ENCODE measurements around the gene TPCN2.

TPCN2 gene

DNA sequence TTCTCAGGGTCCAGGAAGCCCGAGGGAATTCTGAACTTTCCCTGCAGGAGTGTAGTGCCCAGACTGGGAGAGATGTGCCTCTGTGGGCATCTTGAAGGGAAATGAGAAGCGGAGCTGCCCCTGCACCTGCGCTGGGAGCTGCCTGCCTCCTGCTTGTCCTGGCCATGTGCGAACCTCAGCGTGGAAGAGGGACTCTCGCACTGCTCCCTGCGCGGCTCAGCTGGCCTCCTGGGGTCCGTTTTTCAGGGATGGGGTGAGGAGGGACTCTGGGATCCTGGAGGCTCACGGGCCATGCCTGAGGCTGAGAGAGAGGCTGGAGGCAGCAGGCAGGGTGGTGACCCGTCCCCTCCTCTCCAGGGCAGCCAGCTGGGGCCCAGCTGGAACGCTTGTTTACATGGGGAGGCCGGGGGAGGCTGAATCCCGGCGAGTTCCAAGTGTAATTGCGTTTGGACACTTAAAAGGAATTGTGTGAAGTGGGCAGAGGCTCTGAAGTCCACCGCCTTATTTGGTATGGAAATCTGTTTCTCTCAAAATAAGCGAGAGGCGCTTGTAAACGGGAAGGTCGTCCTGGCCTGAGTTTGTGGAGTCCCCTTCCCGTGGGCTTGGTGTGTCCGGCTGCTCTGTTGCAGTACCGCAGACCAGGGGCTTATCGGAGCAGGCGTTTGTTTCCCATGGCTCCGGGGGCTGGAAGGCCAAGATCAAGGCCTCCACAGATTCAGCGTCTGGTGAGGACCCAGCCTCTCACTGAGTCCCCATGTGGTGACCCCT is 34.5 kb upstream of the TPCN2 start:
- Histone ChIP-seq H3K4me2 (ENCODE audit: low read length, poor library complexity, severe bottlenecking) (peak overlapping the region; percentile 84), H3K9me3 (ENCODE audit: control insufficient read depth, low read length) (no peaks in the 10 kb centered on the region), H2BK120ac (ENCODE audit: low read depth, low read length) (peak overlapping the region; percentile 50), H3K4me1 (ENCODE audit: control insufficient read depth, insufficient read depth, low read depth, low read length) (peaks cover 59% of the 10 kb centered on the region), H4K8ac (ENCODE audit: low read length) (peak overlapping the region; percentile 62), H3K27ac (ENCODE audit: low read length, poor library complexity, severe bottlenecking) (peak overlapping the region; percentile 48), H2BK5ac (ENCODE audit: low read depth, low read length, poor library complexity, severe bottlenecking) (no peak overlapping the region), H2AFZ (ENCODE audit: low read depth, low read length) (no peak overlapping the region), H3K9ac (ENCODE audit: low read length) (peak overlapping the region; percentile 53), H2BK15ac (ENCODE audit: low read depth, poor library complexity, severe bottlenecking) (no peak overlapping the region), H3K4me3 (ENCODE audit: insufficient read depth in 1 of 2, low read depth in 1 of 2, low read length in 2 of 2) (peak overlapping the region in 1 of 2 experiments; percentile 61), H3K36me3 (ENCODE audit: control insufficient read depth in 1 of 2, insufficient read depth in 2 of 2, low read depth in 1 of 2, low read length in 2 of 2) (peaks cover 0 to 3% of the 10 kb centered on the region in 2 experiments), H3K14ac (ENCODE audit: low read length in 2 of 2) (no peak overlapping the region), H3K18ac (ENCODE audit: low read depth in 1 of 2, low read length in 2 of 2) (peak overlapping the region in 1 of 2 experiments; percentile 61), H2BK12ac (ENCODE audit: low read length in 2 of 2) (peak overlapping the region in 1 of 2 experiments; percentile 65), H4K91ac (ENCODE audit: low read length) (no peak overlapping the region), H3K4ac (ENCODE audit: low read depth in 1 of 2, low read length in 2 of 2) (peak overlapping the region in 1 of 2 experiments; percentile 12), H3K79me1 (replicated peaks; ENCODE audit: low read length, poor library complexity, severe bottlenecking) (peaks cover 5% of the 10 kb centered on the region), H3K23ac (ENCODE audit: low read length in 2 of 2) (no peak overlapping the region), H3K27me3 (ENCODE audit: control insufficient read depth in 1 of 2, insufficient read depth in 1 of 2, low read length in 2 of 2) (no peaks in the 10 kb centered on the region), H2AK5ac (ENCODE audit: low read length, severe bottlenecking) (no peak overlapping the region)
- peak; percentile 87 for DNase-seq
- WGBS: 11% methylated on average over 28 of the region's 28 CpGs

DNA sequence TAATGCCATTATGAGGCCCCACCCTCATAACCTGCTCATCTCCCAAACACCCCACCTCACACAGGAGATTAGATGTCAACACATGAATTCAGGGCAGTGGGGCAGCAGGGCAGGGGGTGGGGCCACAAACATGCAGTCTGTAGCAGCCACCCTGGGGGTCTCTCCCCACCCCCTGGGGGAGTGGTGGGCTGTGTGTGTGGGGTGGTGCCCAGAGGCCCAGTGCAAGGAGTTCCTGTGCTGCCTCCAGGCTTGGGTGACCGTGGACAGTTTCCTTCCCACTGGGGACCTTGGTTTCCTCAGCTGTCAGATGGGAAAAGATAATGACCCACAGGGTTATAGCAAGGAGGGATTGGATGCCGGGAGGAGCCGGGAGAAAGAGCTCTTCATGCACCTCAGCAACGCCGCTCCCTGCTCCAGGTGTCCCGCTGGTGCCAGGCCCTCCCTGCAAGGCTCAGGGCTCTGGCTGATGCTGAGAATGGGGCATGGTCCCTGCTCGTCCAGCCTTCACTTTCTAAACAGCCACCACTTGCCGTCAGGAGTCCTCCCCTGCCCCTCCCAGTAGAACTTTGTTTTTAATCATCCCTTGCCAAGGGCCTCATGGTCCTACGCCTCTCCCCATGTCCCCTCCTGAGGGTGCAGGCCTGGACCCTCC is 33.7 kb upstream of the TPCN2 start:
- Histone ChIP-seq H4K8ac (ENCODE audit: low read length) (no peak overlapping the region), H2AK5ac (ENCODE audit: low read length, severe bottlenecking) (no peak overlapping the region), H3K79me1 (replicated peaks; ENCODE audit: low read length, poor library complexity, severe bottlenecking) (peaks cover 4% of the 10 kb centered on the region)

DNA sequence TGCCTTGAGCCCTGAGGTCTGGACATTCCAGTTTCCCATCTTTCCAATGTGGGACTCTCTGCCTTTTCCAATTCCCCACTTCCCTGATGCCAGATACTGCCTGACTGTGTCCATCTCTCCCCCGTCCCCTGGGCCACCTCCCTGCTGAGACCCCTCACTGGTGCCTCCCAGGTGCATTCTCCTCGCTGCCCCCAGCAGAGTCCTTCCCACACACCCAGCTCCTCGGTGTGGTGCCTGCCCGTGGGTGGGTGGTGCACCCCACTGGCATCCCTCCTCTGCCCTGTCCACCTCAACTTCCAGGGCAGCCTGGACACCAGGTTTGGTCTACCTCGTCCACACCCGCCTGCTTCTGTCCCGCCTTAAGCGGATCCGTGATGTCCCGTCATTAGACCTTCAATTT is 30.8 kb upstream of the TPCN2 start:
- H3K9me3 ChIP-seq (ENCODE audit: control insufficient read depth, low read length): no peaks in the 10 kb centered on the region
- H3K9ac ChIP-seq (ENCODE audit: low read length): no peak overlapping the region
- H2BK12ac ChIP-seq (ENCODE audit: low read length in 2 of 2): no peak overlapping the region
- no peak overlapping the region for H3K27ac ChIP-seq (ENCODE audit: low read length, poor library complexity, severe bottlenecking)
- H2BK15ac ChIP-seq (ENCODE audit: low read depth, poor library complexity, severe bottlenecking): no peak overlapping the region
- H3K18ac ChIP-seq (ENCODE audit: low read depth in 1 of 2, low read length in 2 of 2): no peak overlapping the region
- no peak overlapping the region for H2BK5ac ChIP-seq (ENCODE audit: low read depth, low read length, poor library complexity, severe bottlenecking)
- no peak overlapping the region for H2BK120ac ChIP-seq (ENCODE audit: low read depth, low read length)
- H3K79me1 ChIP-seq (replicated peaks; ENCODE audit: low read length, poor library complexity, severe bottlenecking): no peaks in the 10 kb centered on the region
- H3K14ac ChIP-seq (ENCODE audit: low read length in 2 of 2): no peak overlapping the region
- 85% methylated on average over 10 of the region's 10 CpGs for WGBS
- H3K23ac ChIP-seq (ENCODE audit: low read length in 2 of 2): no peak overlapping the region
- H4K91ac ChIP-seq (ENCODE audit: low read length): no peak overlapping the region
- H4K8ac ChIP-seq (ENCODE audit: low read length): no peak overlapping the region
- DNase-seq: no peak
- H3K4me3 ChIP-seq (ENCODE audit: insufficient read depth in 1 of 2, low read depth in 1 of 2, low read length in 2 of 2): no peak overlapping the region
- peak overlapping the region; percentile 32 for H2AFZ ChIP-seq (ENCODE audit: low read depth, low read length)
- no peak overlapping the region for H3K4me2 ChIP-seq (ENCODE audit: low read length, poor library complexity, severe bottlenecking)
- H3K27me3 ChIP-seq (ENCODE audit: control insufficient read depth in 1 of 2, insufficient read depth in 1 of 2, low read length in 2 of 2): no peaks in the 10 kb centered on the region
- no peak overlapping the region for H2AK5ac ChIP-seq (ENCODE audit: low read length, severe bottlenecking)
- H3K4me1 ChIP-seq (ENCODE audit: control insufficient read depth, insufficient read depth, low read depth, low read length): peaks cover 24% of the 10 kb centered on the region
- H3K36me3 ChIP-seq (ENCODE audit: control insufficient read depth in 1 of 2, insufficient read depth in 2 of 2, low read depth in 1 of 2, low read length in 2 of 2): no peaks in the 10 kb centered on the region
- H3K4ac ChIP-seq (ENCODE audit: low read depth in 1 of 2, low read length in 2 of 2): no peak overlapping the region

More for the DNA sequence above, 33.7 kb upstream of the TPCN2 start:
- Histone ChIP-seq H2BK15ac (ENCODE audit: low read depth, poor library complexity, severe bottlenecking) (no peak overlapping the region), H2BK12ac (ENCODE audit: low read length in 2 of 2) (peak overlapping the region in 1 of 2 experiments; percentile 51), H3K27ac (ENCODE audit: low read length, poor library complexity, severe bottlenecking) (no peak overlapping the region), H3K4ac (ENCODE audit: low read depth in 1 of 2, low read length in 2 of 2) (no peak overlapping the region), H3K23ac (ENCODE audit: low read length in 2 of 2) (peak overlapping the region in 1 of 2 experiments; percentile 9), H3K4me3 (ENCODE audit: insufficient read depth in 1 of 2, low read depth in 1 of 2, low read length in 2 of 2) (no peak overlapping the region), H2BK5ac (ENCODE audit: low read depth, low read length, poor library complexity, severe bottlenecking) (no peak overlapping the region), H3K14ac (ENCODE audit: low read length in 2 of 2) (no peak overlapping the region), H2BK120ac (ENCODE audit: low read depth, low read length) (peak overlapping the region; percentile 50), H3K18ac (ENCODE audit: low read depth in 1 of 2, low read length in 2 of 2) (peak overlapping the region in 1 of 2 experiments; percentile 61), H3K4me2 (ENCODE audit: low read length, poor library complexity, severe bottlenecking) (no peak overlapping the region), H3K9ac (ENCODE audit: low read length) (no peak overlapping the region), H3K4me1 (ENCODE audit: control insufficient read depth, insufficient read depth, low read depth, low read length) (peaks cover 52% of the 10 kb centered on the region), H4K91ac (ENCODE audit: low read length) (no peak overlapping the region), H2AFZ (ENCODE audit: low read depth, low read length) (no peak overlapping the region), H3K9me3 (ENCODE audit: control insufficient read depth, low read length) (no peaks in the 10 kb centered on the region), H3K36me3 (ENCODE audit: control insufficient read depth in 1 of 2, insufficient read depth in 2 of 2, low read depth in 1 of 2, low read length in 2 of 2) (no peaks in the 10 kb centered on the region), H3K27me3 (ENCODE audit: control insufficient read depth in 1 of 2, insufficient read depth in 1 of 2, low read length in 2 of 2) (no peaks in the 10 kb centered on the region)
- WGBS: 79% methylated on average over 9 of the region's 9 CpGs
- DNase-seq: no peak

DNA sequence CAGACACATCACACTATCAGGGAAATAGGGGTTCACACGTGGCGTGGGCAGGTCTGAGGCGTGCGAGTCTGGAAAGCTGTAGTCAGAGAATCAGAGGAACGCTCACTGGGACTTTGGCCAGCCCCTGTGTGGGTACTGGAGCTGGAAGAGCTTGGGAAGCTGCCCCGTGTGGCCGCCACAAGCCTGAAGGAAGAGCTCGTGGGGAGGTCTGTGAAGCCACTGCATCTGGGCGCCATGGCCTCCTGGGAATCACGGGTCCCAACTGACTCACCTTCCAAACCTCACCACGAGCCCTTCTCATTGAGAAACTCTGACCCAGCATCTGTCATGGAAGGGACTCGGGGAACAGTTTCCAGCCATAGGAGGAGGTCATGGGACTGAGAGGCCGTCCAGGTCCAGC is 29.8 kb upstream of the TPCN2 start:
- Histone ChIP-seq H3K27me3 (ENCODE audit: control insufficient read depth in 1 of 2, insufficient read depth in 1 of 2, low read length in 2 of 2) (no peaks in the 10 kb centered on the region), H4K8ac (ENCODE audit: low read length) (no peak overlapping the region), H3K14ac (ENCODE audit: low read length in 2 of 2) (no peak overlapping the region), H3K18ac (ENCODE audit: low read depth in 1 of 2, low read length in 2 of 2) (no peak overlapping the region), H3K4me1 (ENCODE audit: control insufficient read depth, insufficient read depth, low read depth, low read length) (peaks cover 15% of the 10 kb centered on the region), H3K79me1 (replicated peaks; ENCODE audit: low read length, poor library complexity, severe bottlenecking) (no peaks in the 10 kb centered on the region), H3K9me3 (ENCODE audit: control insufficient read depth, low read length) (no peaks in the 10 kb centered on the region), H2BK15ac (ENCODE audit: low read depth, poor library complexity, severe bottlenecking) (no peak overlapping the region), H2BK5ac (ENCODE audit: low read depth, low read length, poor library complexity, severe bottlenecking) (no peak overlapping the region), H2AK5ac (ENCODE audit: low read length, severe bottlenecking) (no peak overlapping the region), H3K4ac (ENCODE audit: low read depth in 1 of 2, low read length in 2 of 2) (no peak overlapping the region), H3K4me3 (ENCODE audit: insufficient read depth in 1 of 2, low read depth in 1 of 2, low read length in 2 of 2) (no peak overlapping the region), H3K9ac (ENCODE audit: low read length) (peak overlapping the region; percentile 4), H3K23ac (ENCODE audit: low read length in 2 of 2) (no peak overlapping the region), H3K27ac (ENCODE audit: low read length, poor library complexity, severe bottlenecking) (no peak overlapping the region), H2BK120ac (ENCODE audit: low read depth, low read length) (no peak overlapping the region), H3K36me3 (ENCODE audit: control insufficient read depth in 1 of 2, insufficient read depth in 2 of 2, low read depth in 1 of 2, low read length in 2 of 2) (no peaks in the 10 kb centered on the region), H3K4me2 (ENCODE audit: low read length, poor library complexity, severe bottlenecking) (no peak overlapping the region), H4K91ac (ENCODE audit: low read length) (no peak overlapping the region), H2AFZ (ENCODE audit: low read depth, low read length) (no peak overlapping the region), H2BK12ac (ENCODE audit: low read length in 2 of 2) (no peak overlapping the region)
- WGBS: 76% methylated on average over 13 of the region's 13 CpGs
- DNase-seq: peak; percentile 24
